H1 (cell line): ENCODE measurements around the gene KBTBD3. TPM values are rescaled to one million over a fixed set of nuclear protein-coding genes. Genes with fewer than 3 reads are reported as not detected.

Experiments used
- CTCF ChIA-PET: fragments of 300-600 bp; sonication (Branson Sonifier 250); formaldehyde crosslinking; loops from one replicate; lab custom pipeline; 2021; ENCODE audit not compliant: partially characterized antibody; lab: Charles Lee
- POLR2A ChIA-PET: fragments of 300-600 bp; sonication (Branson Sonifier 250); formaldehyde crosslinking; loops from one replicate; lab custom pipeline; 2021; ENCODE audit warnings: inconsistent platforms; ENCODE audit not compliant: partially characterized antibody; lab: Charles Lee
- DNase-seq, 2 experiments: peaks; one replicate each; pipeline versions ENCODE4 v3.0.0 to v3.0.0-alpha.2; 2010 to 2022; ENCODE audit warnings: low spot score in 2 of 2, low read depth in 1 of 2, mixed read lengths in 1 of 2
- FAIRE-seq: peaks from 2 replicates; lab custom pipeline; 2011; peaks lifted over from hg19 to GRCh38; lab: Jason Lieb, UNC
- H2AFZ ChIP-seq: 2 replicates; pipeline ENCODE4 v1.8.1; 2012; ENCODE audit warnings: low read length, inconsistent platforms
- H2AK5ac ChIP-seq: 2 replicates; pipeline ENCODE4 v1.6.1; 2013; ENCODE audit warnings: low read depth, low read length
- H2BK120ac ChIP-seq: replicated peaks from 2 replicates; pipeline ENCODE3; 2013; ENCODE audit warnings: low read depth, low read length, inconsistent platforms
- H2BK12ac ChIP-seq: 2 replicates; pipeline ENCODE4 v1.6.1; 2013; ENCODE audit warnings: low read depth, low read length
- H2BK15ac ChIP-seq: 2 replicates; pipeline ENCODE4 v1.6.1; 2013; ENCODE audit warnings: low read length
- H2BK20ac ChIP-seq: 2 replicates; pipeline ENCODE4 v1.6.1; 2013; ENCODE audit warnings: low read length
- H2BK5ac ChIP-seq: 2 replicates; pipeline ENCODE4 v1.6.1; 2013; ENCODE audit warnings: low read depth, low read length
- H3K14ac ChIP-seq: 2 replicates; pipeline ENCODE4 v1.6.1; 2013; ENCODE audit warnings: inconsistent platforms; ENCODE audit not compliant: insufficient read length
- H3K18ac ChIP-seq: 2 replicates; pipeline ENCODE4 v1.6.1; 2013; ENCODE audit warnings: low read length; ENCODE audit errors: extremely low read depth
- H3K23ac ChIP-seq: 2 replicates; pipeline ENCODE4 v1.6.1; 2013; ENCODE audit warnings: inconsistent platforms; ENCODE audit not compliant: insufficient read length
- H3K23me2 ChIP-seq: 2 replicates; pipeline ENCODE4 v1.6.1; 2013; ENCODE audit warnings: low read depth, low read length
- H3K27ac ChIP-seq: 2 replicates; pipeline ENCODE4 v1.6.1; 2011; ENCODE audit warnings: low read depth, low read length, inconsistent platforms
- H3K27me3 ChIP-seq, 4 experiments: replicated peaks in 1 of 4; 1 replicate in 1 of 4; 2 replicates in 3 of 4; pipeline versions ENCODE4 v1.6.1 to v1.8.1; 2011 to 2013; ENCODE audit warnings: low read length in 3 of 4, mild to moderate bottlenecking in 3 of 4, inconsistent platforms in 2 of 4, mixed read lengths in 2 of 4, moderate library complexity in 1 of 4; ENCODE audit not compliant: control insufficient read depth in 3 of 4, insufficient read depth in 3 of 4; ENCODE audit errors: extremely low read depth in 1 of 4
- H3K36me3 ChIP-seq, 4 experiments: 2 replicates each; pipeline versions ENCODE4 v1.6.1 to v1.8.1; 2011 to 2013; ENCODE audit warnings: mild to moderate bottlenecking in 4 of 4, low read length in 3 of 4, moderate library complexity in 2 of 4, control low read depth in 1 of 4, inconsistent platforms in 1 of 4; ENCODE audit not compliant: insufficient read depth in 4 of 4, control insufficient read depth in 2 of 4
- H3K4ac ChIP-seq: replicated peaks from 2 replicates; pipeline ENCODE3; 2013; ENCODE audit warnings: low read length, low read depth, mixed read lengths, inconsistent platforms; ENCODE audit not compliant: insufficient read length
- H3K4me1 ChIP-seq, 4 experiments: replicated peaks in 1 of 4; 1 replicate in 1 of 4; 2 replicates in 3 of 4; pipeline versions ENCODE4 v1.6.1 to v1.8.1; 2011 to 2013; ENCODE audit warnings: low read length in 3 of 4, inconsistent platforms in 2 of 4, mixed read lengths in 1 of 4; ENCODE audit not compliant: insufficient read depth in 4 of 4, control insufficient read depth in 3 of 4
- H3K4me2 ChIP-seq, 2 experiments: 2 replicates each; pipeline versions ENCODE4 v1.6.1 to v1.8.1; 2011 to 2013; ENCODE audit warnings: low read depth in 2 of 2, low read length in 2 of 2, control low read depth in 1 of 2, inconsistent platforms in 1 of 2, mild to moderate bottlenecking in 1 of 2; ENCODE audit not compliant: insufficient read depth in 1 of 2
- H3K4me3 ChIP-seq, 4 experiments: fragments of 200-600, 300-600 bp in 1 of 4; sonication (generic), shearing (Covaris generic), sonication (Bioruptor Twin) in 1 of 4; 2 replicates each; pipeline versions ENCODE4 v1.5.1 to v1.8.1; 2011 to 2016; ENCODE audit warnings: low read length in 4 of 4, low read depth in 3 of 4, control low read depth in 2 of 4, inconsistent platforms in 2 of 4, mild to moderate bottlenecking in 2 of 4, mixed read lengths in 1 of 4, moderate library complexity in 1 of 4; ENCODE audit not compliant: insufficient read depth in 2 of 4; ENCODE audit errors: extremely low read depth in 1 of 4
- H3K56ac ChIP-seq: replicated peaks from 2 replicates; pipeline ENCODE3; 2013; ENCODE audit warnings: low read depth, mild to moderate bottlenecking, mixed read lengths, low read length, inconsistent platforms; ENCODE audit not compliant: insufficient read length
- H3K79me1 ChIP-seq: 2 replicates; pipeline ENCODE4 v1.6.1; 2013; ENCODE audit warnings: low read depth, low read length, control low read depth
- H3K79me2 ChIP-seq, 2 experiments: 2 replicates each; pipeline versions ENCODE4 v1.6.1 to v1.8.1; 2012 to 2013; ENCODE audit warnings: low read length in 2 of 2, mild to moderate bottlenecking in 2 of 2, inconsistent platforms in 1 of 2; ENCODE audit not compliant: insufficient read depth in 2 of 2, control insufficient read depth in 1 of 2
- H3K9ac ChIP-seq, 4 experiments: replicated peaks in 1 of 4; 1 replicate in 1 of 4; 2 replicates in 3 of 4; pipeline versions ENCODE4 v1.6.1 to v1.8.1; 2011 to 2013; ENCODE audit warnings: low read depth in 3 of 4, low read length in 3 of 4, control low read depth in 2 of 4, mild to moderate bottlenecking in 2 of 4, moderate library complexity in 2 of 4, inconsistent platforms in 1 of 4; ENCODE audit errors: extremely low read depth in 1 of 4
- H3K9me3 ChIP-seq, 2 experiments: 2 replicates each; pipeline versions ENCODE4 v1.6.1 to v1.8.1; 2012 to 2013; ENCODE audit warnings: mild to moderate bottlenecking in 2 of 2, moderate library complexity in 2 of 2, control low read depth in 1 of 2, inconsistent platforms in 1 of 2, low read depth in 1 of 2, low read length in 1 of 2, mixed read lengths in 1 of 2; ENCODE audit not compliant: insufficient read depth in 2 of 2
- H4K20me1 ChIP-seq, 2 experiments: replicated peaks in 1 of 2; 2 replicates each; pipeline versions ENCODE3 to v1.8.1; 2011 to 2013; ENCODE audit warnings: inconsistent platforms in 2 of 2, low read length in 2 of 2, mild to moderate bottlenecking in 1 of 2; ENCODE audit not compliant: insufficient read depth in 2 of 2, control insufficient read depth in 1 of 2
- H4K5ac ChIP-seq: 2 replicates; pipeline ENCODE4 v1.6.1; 2013; ENCODE audit warnings: low read length, low read depth, mixed read lengths, inconsistent platforms; ENCODE audit not compliant: insufficient read length
- H4K8ac ChIP-seq: 2 replicates; pipeline ENCODE4 v1.8.0; 2013; ENCODE audit warnings: mild to moderate bottlenecking, moderate library complexity, low read length, inconsistent platforms; ENCODE audit not compliant: insufficient read depth; ENCODE audit errors: extremely low read depth
- H4K91ac ChIP-seq: replicated peaks from 2 replicates; pipeline ENCODE3; 2013; ENCODE audit warnings: low read length, mixed read lengths, inconsistent platforms; ENCODE audit not compliant: insufficient read length
- BRCA1 ChIP-seq: IDR thresholded peaks from 2 replicates; pipeline ENCODE4 v1.6.1; 2012; ENCODE audit warnings: low read depth, low read length, improper control_type of control experiment
- CHD2 ChIP-seq: IDR thresholded peaks from 2 replicates; pipeline ENCODE4 v1.6.1; 2012; ENCODE audit warnings: low read length, improper control_type of control experiment
- FOSL1 ChIP-seq: IDR thresholded peaks from 2 replicates; pipeline ENCODE4 v1.6.1; 2011; ENCODE audit warnings: mild to moderate bottlenecking, low read depth, low read length, moderate library complexity; ENCODE audit not compliant: insufficient read depth
- NRF1 ChIP-seq: IDR thresholded peaks from 2 replicates; pipeline ENCODE4 v1.6.1; 2011; ENCODE audit warnings: mild to moderate bottlenecking, low read depth, low read length, improper control_type of control experiment
- PHF8 ChIP-seq: fragments of 200-600 bp; sonication (generic); conservative IDR thresholded peaks from 2 replicates; pipeline ENCODE4 v1.7.1; 2012; ENCODE audit warnings: low read depth, mild to moderate bottlenecking, inconsistent platforms, low read length, moderate library complexity
- POLR2AphosphoS5 ChIP-seq: IDR thresholded peaks from 2 replicates; pipeline ENCODE4 v1.6.1; 2011; ENCODE audit warnings: low read depth, low read length
- RXRA ChIP-seq: IDR thresholded peaks from 2 replicates; pipeline ENCODE4 v1.6.1; 2011; ENCODE audit warnings: low read depth, mild to moderate bottlenecking, low read length, moderate library complexity; ENCODE audit not compliant: insufficient read depth
- SAP30 ChIP-seq: fragments of 300-600 bp; sonication (generic); IDR thresholded peaks from 2 replicates; pipeline ENCODE4 v1.7.1; 2012; ENCODE audit warnings: low read length, moderate library complexity, mild to moderate bottlenecking, inconsistent platforms; ENCODE audit not compliant: insufficient read depth, insufficient replicate concordance
- SIN3A ChIP-seq, 2 experiments: IDR thresholded peaks in 1 of 2; conservative IDR thresholded peaks in 1 of 2; 2 replicates each; pipeline ENCODE4 v1.6.1; 2011 to 2012; ENCODE audit warnings: low read length in 2 of 2, improper control_type of control experiment in 1 of 2, low read depth in 1 of 2, mild to moderate bottlenecking in 1 of 2
- SIX5 ChIP-seq: IDR thresholded peaks from 2 replicates; pipeline ENCODE4 v1.6.1; 2011; ENCODE audit warnings: mild to moderate bottlenecking, low read depth, low read length
- YY1 ChIP-seq: IDR thresholded peaks from 2 replicates; pipeline ENCODE4 v1.6.1; 2011; ENCODE audit warnings: low read depth, mild to moderate bottlenecking, low read length
- WGBS, 2 experiments: shearing (Covaris generic) in 1 of 2; methylation state at CpG; one replicate each; pipeline versions ENCODE4 v1.1.6 to v1.1.7; 2013 to 2015; ENCODE audit warnings: low lambda C conversion rate in 2 of 2, mixed read lengths in 2 of 2, inconsistent platforms in 1 of 2, low coverage in 1 of 2, missing lambda C conversion rate in 1 of 2; ENCODE audit not compliant: insufficient replicate concordance in 2 of 2, insufficient coverage in 1 of 2, insufficient read length in 1 of 2; ENCODE audit errors: extremely low coverage in 1 of 2, missing lambda C conversion rate in 1 of 2; 5-methylcytosine and 5-hydroxymethylcytosine counted together
- polyA plus RNA-seq, 7 experiments: library from polyadenylated mRNA; depleted of rRNA in 3 of 7; stranded (reverse) in 5 of 7; unstranded in 2 of 7; fragments of >200 nt in 5 of 7; fragments of 200-250 nt in 2 of 7; gene quantifications; 1 replicate in 5 of 7; 2 replicates in 1 of 7; 4 replicates in 1 of 7; pipeline versions ENCODE4 v1.2.1 to v1.2.3, GENCODE V29; 2011 to 2013; ENCODE audit warnings: missing spikeins in 2 of 7, mixed read lengths in 2 of 7
- total RNA-seq: library from RNA; stranded (reverse); fragmentation: NEBNext Ultra II Directional; extraction: Animal tissue kit (Norgen Biotek cat#: 25700); gene quantifications from 2 replicates; pipeline ENCODE4 v1.2.1, GENCODE V29; 2021
- TF ChIP-seq, protein P1 (sequence below): IDR thresholded peaks from 2 replicates; pipeline ENCODE4 v1.6.1; 2012; ENCODE audit warnings: low read length, inconsistent platforms

The KBTBD3 gene
- total and polyA plus RNA-seq, 2 of the 8 experiments (the other 6 are each of a cell fraction or from before 2014, with no cell fraction given) = 1.2 to 6.1 TPM

DNA sequence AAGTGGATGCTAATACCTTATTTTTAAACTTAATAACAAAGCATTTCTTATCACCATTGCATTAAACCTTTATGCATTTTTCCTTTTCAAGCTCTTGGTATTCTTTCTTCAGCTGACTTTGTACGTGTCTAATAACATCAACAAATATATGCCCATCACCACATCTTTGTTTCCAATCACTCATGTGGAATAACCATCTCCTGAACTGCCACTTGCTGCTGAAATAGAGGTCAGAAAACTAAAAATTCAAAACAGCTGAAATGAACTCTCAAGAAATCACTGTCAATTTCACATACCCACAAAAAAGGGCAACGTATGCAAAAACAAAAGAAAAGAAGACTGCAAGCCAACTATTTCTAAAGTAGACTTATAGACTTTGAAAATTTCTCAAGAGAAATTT, 62.5 kb downstream of the KBTBD3 start:
- no peak overlapping the region for H2BK120ac ChIP-seq
- POLR2A ChIA-PET = no interaction called here
- H3K4me2 ChIP-seq = no peak overlapping the region
- TF ChIP-seq NRF1 (no peak), POLR2AphosphoS5 (no peak), YY1 (no peak), PHF8 (no peak), RXRA (no peak), CHD2 (no peak), SIN3A (conservative IDR thresholded peaks at IDR 0.05 in 1 of 2, IDR thresholded peaks at IDR 0.05 in 1 of 2; ENCODE audit: low read depth in 1 of 2, low read length in 2 of 2) (no peak), BRCA1 (no peak), SIX5 (no peak), SAP30 (no peak), FOSL1 (no peak)
- TF ChIP-seq, protein P1, sequence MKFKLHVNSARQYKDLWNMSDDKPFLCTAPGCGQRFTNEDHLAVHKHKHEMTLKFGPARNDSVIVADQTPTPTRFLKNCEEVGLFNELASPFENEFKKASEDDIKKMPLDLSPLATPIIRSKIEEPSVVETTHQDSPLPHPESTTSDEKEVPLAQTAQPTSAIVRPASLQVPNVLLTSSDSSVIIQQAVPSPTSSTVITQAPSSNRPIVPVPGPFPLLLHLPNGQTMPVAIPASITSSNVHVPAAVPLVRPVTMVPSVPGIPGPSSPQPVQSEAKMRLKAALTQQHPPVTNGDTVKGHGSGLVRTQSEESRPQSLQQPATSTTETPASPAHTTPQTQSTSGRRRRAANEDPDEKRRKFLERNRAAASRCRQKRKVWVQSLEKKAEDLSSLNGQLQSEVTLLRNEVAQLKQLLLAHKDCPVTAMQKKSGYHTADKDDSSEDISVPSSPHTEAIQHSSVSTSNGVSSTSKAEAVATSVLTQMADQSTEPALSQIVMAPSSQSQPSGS = no peak

More for the DNA sequence above, 62.5 kb downstream of the KBTBD3 start:
- Histone ChIP-seq H2BK12ac (no peak overlapping the region), H2BK15ac (no peak overlapping the region), H3K18ac (no peak overlapping the region), H3K4me1 (peaks cover 0 to 4% (median 2%) of the 10 kb centered on the region in 4 experiments; a peak in 3 of 7 replicates), H3K79me2 (peaks cover 3 to 84% of the 10 kb centered on the region in 2 experiments; a peak in 3 of 4 replicates), H3K9me3 (no peaks in the 10 kb centered on the region), H3K4ac (no peak overlapping the region), H3K27ac (no peak overlapping the region), H3K23ac (no peak overlapping the region), H3K4me3 (no peak overlapping the region), H3K27me3 (no peaks in the 10 kb centered on the region), H3K56ac (no peak overlapping the region), H2BK5ac (no peak overlapping the region), H4K91ac (no peak overlapping the region), H3K9ac (no peak overlapping the region), H4K8ac (no peak overlapping the region), H3K36me3 (peaks cover 0 to 17% (median 5%) of the 10 kb centered on the region in 4 experiments; a peak in 5 of 8 replicates), H2AK5ac (no peak overlapping the region), H3K14ac (no peak overlapping the region), H4K5ac (no peak overlapping the region), H2AFZ (no peak overlapping the region), H2BK20ac (no peak overlapping the region), H4K20me1 (peaks cover 3 to 4% of the 10 kb centered on the region in 2 experiments), H3K79me1 (peaks cover 7% of the 10 kb centered on the region; the same call in 1 of the 2 replicates), H3K23me2 (no peaks in the 10 kb centered on the region; the same call in 1 of the 2 replicates)
- WGBS, 2 experiments = 75% methylated on average over 2 of the region's 2 CpGs; no CpG with 5 or more reads in 1 of the 2 experiments
- FAIRE-seq (no peak), DNase-seq (no peak)
- CTCF ChIA-PET = no interaction called here
